T-helper 1 cell treated with Interleukin-12 subunit alpha and Interleukin-12 subunit beta and Interleukin-4 antibody, amounts not matched to agents 30 μg/mL and 1 μg/mL, for 36 hours (primary cell): ENCODE data around the gene APOA5.
"Not testable (repeated sequence)": the region's sequence is repeated elsewhere in the genome, so short reads cannot be mapped to it uniquely, and the experiment has no call there.

Source experiments
- H3K27ac Mint-ChIP-seq: one replicate; pipeline ENCODE4 v1.8.0; 2021; ENCODE audit warnings: mild to moderate bottlenecking, mixed read lengths
- H3K27me3 Mint-ChIP-seq: one replicate; pipeline ENCODE4 v1.8.0; 2021; ENCODE audit warnings: low read depth, mixed read lengths
- H3K36me3 Mint-ChIP-seq: one replicate; pipeline ENCODE4 v1.8.0; 2021; ENCODE audit warnings: low read depth, mixed read lengths
- H3K4me1 Mint-ChIP-seq: one replicate; pipeline ENCODE4 v1.8.0; 2021; ENCODE audit warnings: low read depth, mixed read lengths
- H3K4me3 Mint-ChIP-seq: one replicate; pipeline ENCODE4 v1.8.0; 2021; ENCODE audit warnings: mild to moderate bottlenecking, moderate library complexity, mixed read lengths
- H3K9me3 Mint-ChIP-seq: one replicate; pipeline ENCODE4 v1.8.0; 2021; ENCODE audit warnings: mixed read lengths

APOA5 gene

GRCh38 chr11:116814502-116814901, 22.8 kb upstream of the APOA5 start:
- Mint-ChIP-seq H3K4me1 (no peaks in the 10 kb centered on the region), H3K27me3 (peaks cover 3% of the 10 kb centered on the region), H3K36me3 (no peaks in the 10 kb centered on the region), H3K9me3 (no peaks in the 10 kb centered on the region), H3K27ac (no peak overlapping the region), H3K4me3 (no peak overlapping the region)

GRCh38 chr11:116813781-116814471, 22.2 kb upstream of the APOA5 start:
- H3K27ac Mint-ChIP-seq, result no peak overlapping the region

GRCh38 chr11:116813170-116813569, 21.5 kb upstream of the APOA5 start:
- Mint-ChIP-seq H3K27me3 (peaks cover 7% of the 10 kb centered on the region), H3K9me3 (no peaks in the 10 kb centered on the region), H3K27ac (no peak overlapping the region), H3K4me1 (no peaks in the 10 kb centered on the region), H3K4me3 (no peak overlapping the region), H3K36me3 (no peaks in the 10 kb centered on the region)

More at GRCh38 chr11:116813781-116814471, 22.2 kb upstream of the APOA5 start:
- H3K4me3 Mint-ChIP-seq, result no peak overlapping the region
- peaks cover 6% of the 10 kb centered on the region for H3K27me3 Mint-ChIP-seq
- H3K36me3 Mint-ChIP-seq, result no peaks in the 10 kb centered on the region
- H3K4me1 Mint-ChIP-seq, result no peaks in the 10 kb centered on the region
- no peaks in the 10 kb centered on the region for H3K9me3 Mint-ChIP-seq

GRCh38 chr11:116812109-116812508, 20.4 kb upstream of the APOA5 start:
- no peaks in the 10 kb centered on the region for H3K4me1 Mint-ChIP-seq
- no peak overlapping the region for H3K27ac Mint-ChIP-seq
- H3K9me3 Mint-ChIP-seq, result no peaks in the 10 kb centered on the region
- peaks cover 7% of the 10 kb centered on the region for H3K27me3 Mint-ChIP-seq
- H3K4me3 Mint-ChIP-seq, result no peak overlapping the region
- H3K36me3 Mint-ChIP-seq, result no peaks in the 10 kb centered on the region

- H3K9me3 Mint-ChIP-seq, result no peaks in the 10 kb centered on the region
- no peaks in the 10 kb centered on the region for H3K36me3 Mint-ChIP-seq
- peaks cover 7% of the 10 kb centered on the region for H3K27me3 Mint-ChIP-seq
- H3K4me3 Mint-ChIP-seq, result no peak overlapping the region
- H3K4me1 Mint-ChIP-seq, result no peaks in the 10 kb centered on the region
- no peak overlapping the region for H3K27ac Mint-ChIP-seq
Observed at GRCh38 chr11:116811194-116811593, 19.5 kb upstream of the APOA5 start.

- Mint-ChIP-seq H3K36me3 (no peaks in the 10 kb centered on the region), H3K4me1 (no peaks in the 10 kb centered on the region), H3K27me3 (peaks cover 7% of the 10 kb centered on the region), H3K27ac (no peak overlapping the region), H3K4me3 (no peak overlapping the region), H3K9me3 (no peaks in the 10 kb centered on the region)
Observed at GRCh38 chr11:116808262-116809175, 16.8 kb upstream of the APOA5 start.

GRCh38 chr11:116807601-116808261, 16.1 kb upstream of the APOA5 start:
- H3K27ac Mint-ChIP-seq, result no peak overlapping the region
- no peaks in the 10 kb centered on the region for H3K36me3 Mint-ChIP-seq
- no peaks in the 10 kb centered on the region for H3K9me3 Mint-ChIP-seq
- H3K4me3 Mint-ChIP-seq, result no peak overlapping the region
- H3K27me3 Mint-ChIP-seq, result peaks cover 10% of the 10 kb centered on the region
- H3K4me1 Mint-ChIP-seq, result no peaks in the 10 kb centered on the region

GRCh38 chr11:116804001-116804400, 12.3 kb upstream of the APOA5 start:
- Mint-ChIP-seq H3K9me3 (no peaks in the 10 kb centered on the region), H3K27me3 (peaks cover 33% of the 10 kb centered on the region), H3K27ac (no peak overlapping the region), H3K4me1 (no peaks in the 10 kb centered on the region), H3K36me3 (no peaks in the 10 kb centered on the region), H3K4me3 (no peak overlapping the region)

GRCh38 chr11:116801662-116802061, 10.0 kb upstream of the APOA5 start:
- H3K4me1 Mint-ChIP-seq, H3K36me3 Mint-ChIP-seq, H3K27ac Mint-ChIP-seq, H3K9me3 Mint-ChIP-seq, H3K4me3 Mint-ChIP-seq: not testable (repeated sequence)
- peaks cover 38% of the 10 kb centered on the region for H3K27me3 Mint-ChIP-seq

GRCh38 chr11:116800610-116801009, 8.9 kb upstream of the APOA5 start:
- Mint-ChIP-seq H3K36me3 (no peaks in the 10 kb centered on the region), H3K4me3 (no peak overlapping the region), H3K27ac (no peak overlapping the region), H3K4me1 (no peaks in the 10 kb centered on the region), H3K9me3 (no peaks in the 10 kb centered on the region), H3K27me3 (peaks cover 39% of the 10 kb centered on the region)

- Mint-ChIP-seq H3K27me3 (peaks cover 41% of the 10 kb centered on the region), H3K4me3 (no peak overlapping the region), H3K36me3 (no peaks in the 10 kb centered on the region), H3K27ac (no peak overlapping the region), H3K4me1 (no peaks in the 10 kb centered on the region), H3K9me3 (no peaks in the 10 kb centered on the region)
Observed at GRCh38 chr11:116798368-116798767, 6.7 kb upstream of the APOA5 start.

GRCh38 chr11:116797816-116798215, 6.1 kb upstream of the APOA5 start:
- H3K4me1 Mint-ChIP-seq, result no peaks in the 10 kb centered on the region
- H3K36me3 Mint-ChIP-seq, result no peaks in the 10 kb centered on the region
- no peak overlapping the region for H3K4me3 Mint-ChIP-seq
- H3K9me3 Mint-ChIP-seq, result no peaks in the 10 kb centered on the region
- peaks cover 39% of the 10 kb centered on the region for H3K27me3 Mint-ChIP-seq
- H3K27ac Mint-ChIP-seq, result no peak overlapping the region

GRCh38 chr11:116796548-116796947, 4.9 kb upstream of the APOA5 start:
- H3K27ac Mint-ChIP-seq, result no peak overlapping the region
- H3K4me1 Mint-ChIP-seq, result no peaks in the 10 kb centered on the region
- H3K9me3 Mint-ChIP-seq, result no peaks in the 10 kb centered on the region
- H3K27me3 Mint-ChIP-seq, result peaks cover 29% of the 10 kb centered on the region
- no peaks in the 10 kb centered on the region for H3K36me3 Mint-ChIP-seq
- no peak overlapping the region for H3K4me3 Mint-ChIP-seq

- H3K4me3 Mint-ChIP-seq, result no peak overlapping the region
- peaks cover 3% of the 10 kb centered on the region for H3K4me1 Mint-ChIP-seq
- no peak overlapping the region for H3K27ac Mint-ChIP-seq
- H3K27me3 Mint-ChIP-seq, result peaks cover 21% of the 10 kb centered on the region
- H3K9me3 Mint-ChIP-seq, result no peaks in the 10 kb centered on the region
- no peaks in the 10 kb centered on the region for H3K36me3 Mint-ChIP-seq
Observed at GRCh38 chr11:116794851-116795250, 3.2 kb upstream of the APOA5 start.

- Mint-ChIP-seq H3K27me3 (peaks cover 11% of the 10 kb centered on the region), H3K36me3 (no peaks in the 10 kb centered on the region), H3K9me3 (no peaks in the 10 kb centered on the region), H3K4me1 (peaks cover 3% of the 10 kb centered on the region), H3K27ac (no peak overlapping the region), H3K4me3 (no peak overlapping the region)
Observed at GRCh38 chr11:116793772-116794097, 2.1 kb upstream of the APOA5 start.
